Ishikawa (cell line): Measurements from ENCODE around the gene MIX23.

Experiments
- CEBPB ChIP-seq: IDR thresholded peaks from 2 replicates; pipeline ENCODE4 v1.6.1; 2012
- CREB1 ChIP-seq: IDR thresholded peaks from 2 replicates; pipeline ENCODE4 v1.6.1; 2012; ENCODE audit warnings: low read depth
- EGR1 ChIP-seq: IDR thresholded peaks from 2 replicates; pipeline ENCODE4 v1.6.1; 2012
- EP300 ChIP-seq: IDR thresholded peaks from 2 replicates; pipeline ENCODE4 v1.6.1; 2012; ENCODE audit warnings: borderline replicate concordance
- FOXM1 ChIP-seq: IDR thresholded peaks from 2 replicates; pipeline ENCODE4 v1.6.1; 2012; ENCODE audit warnings: low read depth, borderline replicate concordance
- NFIC ChIP-seq: IDR thresholded peaks from 2 replicates; pipeline ENCODE4 v1.6.1; 2012
- RAD21 ChIP-seq: IDR thresholded peaks from 2 replicates; pipeline ENCODE4 v1.6.1; 2012; ENCODE audit warnings: low read depth
- TAF1 ChIP-seq: IDR thresholded peaks from 2 replicates; pipeline ENCODE4 v1.6.1; 2012; ENCODE audit warnings: low read depth, mild to moderate bottlenecking
- TCF12 ChIP-seq: IDR thresholded peaks from 2 replicates; pipeline ENCODE4 v1.6.1; 2012; ENCODE audit warnings: low read depth
- TEAD4 ChIP-seq: IDR thresholded peaks from 2 replicates; pipeline ENCODE4 v1.6.1; 2012
- YY1 ChIP-seq: IDR thresholded peaks from 2 replicates; pipeline ENCODE4 v1.6.1; 2012; ENCODE audit warnings: low read depth
- ZBTB7A ChIP-seq: IDR thresholded peaks from 2 replicates; pipeline ENCODE4 v1.6.1; 2012; ENCODE audit warnings: low read depth
- TF ChIP-seq, protein P1 (sequence below): IDR thresholded peaks from 2 replicates; pipeline ENCODE4 v1.6.1; 2012; ENCODE audit warnings: low read depth, mild to moderate bottlenecking
- TF ChIP-seq, protein P2 (sequence below): IDR thresholded peaks from 2 replicates; pipeline ENCODE4 v1.6.1; 2012
- TF ChIP-seq, protein P3 (sequence below): IDR thresholded peaks from 2 replicates; pipeline ENCODE4 v1.6.1; 2012

MIX23 gene

DNA sequence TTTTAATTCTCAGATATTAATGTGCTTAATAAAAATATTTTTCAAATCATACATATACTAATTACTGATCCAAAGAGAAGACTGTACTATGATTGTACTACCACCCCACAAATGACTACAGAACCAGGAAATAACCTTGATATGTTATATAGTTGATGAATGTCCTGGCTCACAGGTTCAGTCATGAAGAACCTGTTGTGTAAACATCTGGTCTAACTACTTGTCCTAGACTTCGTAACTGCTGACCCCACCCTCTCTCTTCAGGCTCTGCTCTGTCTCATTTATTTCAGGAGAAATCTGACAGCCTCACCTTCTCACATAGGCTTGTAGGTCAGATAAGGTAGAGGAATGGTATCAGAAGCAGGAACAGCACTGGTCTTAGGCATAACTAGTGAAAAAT lies 72.7 kb downstream of the MIX23 start:
- TF ChIP-seq RAD21 (no peak), TCF12 (no peak), YY1 (no peak), EP300 (no peak), EGR1 (no peak), CEBPB (no peak), TAF1 (no peak), ZBTB7A (no peak), NFIC (no peak), CREB1 (no peak), FOXM1 (no peak), TEAD4 (no peak)
- TF ChIP-seq, protein P1, sequence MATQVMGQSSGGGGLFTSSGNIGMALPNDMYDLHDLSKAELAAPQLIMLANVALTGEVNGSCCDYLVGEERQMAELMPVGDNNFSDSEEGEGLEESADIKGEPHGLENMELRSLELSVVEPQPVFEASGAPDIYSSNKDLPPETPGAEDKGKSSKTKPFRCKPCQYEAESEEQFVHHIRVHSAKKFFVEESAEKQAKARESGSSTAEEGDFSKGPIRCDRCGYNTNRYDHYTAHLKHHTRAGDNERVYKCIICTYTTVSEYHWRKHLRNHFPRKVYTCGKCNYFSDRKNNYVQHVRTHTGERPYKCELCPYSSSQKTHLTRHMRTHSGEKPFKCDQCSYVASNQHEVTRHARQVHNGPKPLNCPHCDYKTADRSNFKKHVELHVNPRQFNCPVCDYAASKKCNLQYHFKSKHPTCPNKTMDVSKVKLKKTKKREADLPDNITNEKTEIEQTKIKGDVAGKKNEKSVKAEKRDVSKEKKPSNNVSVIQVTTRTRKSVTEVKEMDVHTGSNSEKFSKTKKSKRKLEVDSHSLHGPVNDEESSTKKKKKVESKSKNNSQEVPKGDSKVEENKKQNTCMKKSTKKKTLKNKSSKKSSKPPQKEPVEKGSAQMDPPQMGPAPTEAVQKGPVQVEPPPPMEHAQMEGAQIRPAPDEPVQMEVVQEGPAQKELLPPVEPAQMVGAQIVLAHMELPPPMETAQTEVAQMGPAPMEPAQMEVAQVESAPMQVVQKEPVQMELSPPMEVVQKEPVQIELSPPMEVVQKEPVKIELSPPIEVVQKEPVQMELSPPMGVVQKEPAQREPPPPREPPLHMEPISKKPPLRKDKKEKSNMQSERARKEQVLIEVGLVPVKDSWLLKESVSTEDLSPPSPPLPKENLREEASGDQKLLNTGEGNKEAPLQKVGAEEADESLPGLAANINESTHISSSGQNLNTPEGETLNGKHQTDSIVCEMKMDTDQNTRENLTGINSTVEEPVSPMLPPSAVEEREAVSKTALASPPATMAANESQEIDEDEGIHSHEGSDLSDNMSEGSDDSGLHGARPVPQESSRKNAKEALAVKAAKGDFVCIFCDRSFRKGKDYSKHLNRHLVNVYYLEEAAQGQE, result no peak
- TF ChIP-seq, protein P2, sequence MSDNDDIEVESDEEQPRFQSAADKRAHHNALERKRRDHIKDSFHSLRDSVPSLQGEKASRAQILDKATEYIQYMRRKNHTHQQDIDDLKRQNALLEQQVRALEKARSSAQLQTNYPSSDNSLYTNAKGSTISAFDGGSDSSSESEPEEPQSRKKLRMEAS, result no peak
- TF ChIP-seq, protein P3, sequence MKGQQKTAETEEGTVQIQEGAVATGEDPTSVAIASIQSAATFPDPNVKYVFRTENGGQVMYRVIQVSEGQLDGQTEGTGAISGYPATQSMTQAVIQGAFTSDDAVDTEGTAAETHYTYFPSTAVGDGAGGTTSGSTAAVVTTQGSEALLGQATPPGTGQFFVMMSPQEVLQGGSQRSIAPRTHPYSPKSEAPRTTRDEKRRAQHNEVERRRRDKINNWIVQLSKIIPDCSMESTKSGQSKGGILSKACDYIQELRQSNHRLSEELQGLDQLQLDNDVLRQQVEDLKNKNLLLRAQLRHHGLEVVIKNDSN, result no peak
